ENCODE measurements around the gene GSK3B.

Gene GSK3B

DNA sequence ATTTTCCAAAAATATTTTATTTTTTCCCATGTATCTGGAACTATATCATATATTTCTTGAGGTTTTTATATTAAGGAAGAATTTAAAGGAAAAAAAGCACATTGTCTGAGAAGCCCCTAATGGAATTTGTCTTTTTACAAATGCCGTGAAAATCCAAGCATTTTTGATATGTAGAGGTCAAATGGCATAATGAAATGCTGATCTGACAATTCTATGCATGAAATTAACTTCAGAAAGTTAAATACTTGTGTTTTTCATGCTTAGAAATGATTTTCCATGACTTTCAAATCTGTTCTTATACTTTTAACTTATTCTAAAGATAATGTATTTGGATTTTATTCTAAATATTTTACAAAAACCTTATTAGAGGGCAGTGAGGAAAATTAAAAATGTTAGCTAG is 193.1 kb downstream of the GSK3B start:
- no peaks in the 10 kb centered on the region for H3F3A ChIP-seq (ENCODE audit: insufficient read depth, low read length)

DNA sequence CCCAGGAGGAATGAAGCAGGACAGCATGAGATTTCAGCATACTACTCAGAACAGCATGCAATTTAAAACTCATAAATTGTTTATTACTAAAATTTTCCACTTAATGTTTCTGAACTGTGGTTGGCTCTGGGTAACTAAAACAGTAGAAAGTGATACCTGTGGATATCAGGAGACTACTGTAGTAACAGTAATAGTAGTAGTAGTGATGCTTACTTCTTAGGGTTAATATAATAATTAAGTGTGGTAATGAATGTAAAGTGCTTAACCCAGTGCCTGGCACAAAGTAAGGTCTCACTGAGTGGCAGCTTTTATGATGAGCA is 195.1 kb downstream of the GSK3B start:
- H4K20me1 ChIP-seq (ENCODE audit: insufficient read depth, low read length): no peaks in the 10 kb centered on the region
- H3K9me2 ChIP-seq (replicated peaks; ENCODE audit: insufficient read depth, low read length): no peaks in the 10 kb centered on the region
- H3K9me3 ChIP-seq (replicated peaks; ENCODE audit: insufficient read depth, low read length): no peaks in the 10 kb centered on the region
- no peaks in the 10 kb centered on the region for H3K27me3 ChIP-seq (replicated peaks; ENCODE audit: insufficient read depth, low read length)
- H3F3A ChIP-seq (ENCODE audit: insufficient read depth, low read length): no peaks in the 10 kb centered on the region
- H3K4me3 ChIP-seq (ENCODE audit: low read length): no peak overlapping the region
- H3K27ac ChIP-seq (ENCODE audit: low read length): no peak overlapping the region
- H3K79me2 ChIP-seq (ENCODE audit: low read length): no peaks in the 10 kb centered on the region
- no peak overlapping the region for H3K4me2 ChIP-seq (ENCODE audit: low read depth, low read length)
- no peak overlapping the region for H3K9ac ChIP-seq (ENCODE audit: low read length)
- H2AFZ ChIP-seq (ENCODE audit: low read length): no peak overlapping the region
- TF ChIP-seq, protein P1, sequence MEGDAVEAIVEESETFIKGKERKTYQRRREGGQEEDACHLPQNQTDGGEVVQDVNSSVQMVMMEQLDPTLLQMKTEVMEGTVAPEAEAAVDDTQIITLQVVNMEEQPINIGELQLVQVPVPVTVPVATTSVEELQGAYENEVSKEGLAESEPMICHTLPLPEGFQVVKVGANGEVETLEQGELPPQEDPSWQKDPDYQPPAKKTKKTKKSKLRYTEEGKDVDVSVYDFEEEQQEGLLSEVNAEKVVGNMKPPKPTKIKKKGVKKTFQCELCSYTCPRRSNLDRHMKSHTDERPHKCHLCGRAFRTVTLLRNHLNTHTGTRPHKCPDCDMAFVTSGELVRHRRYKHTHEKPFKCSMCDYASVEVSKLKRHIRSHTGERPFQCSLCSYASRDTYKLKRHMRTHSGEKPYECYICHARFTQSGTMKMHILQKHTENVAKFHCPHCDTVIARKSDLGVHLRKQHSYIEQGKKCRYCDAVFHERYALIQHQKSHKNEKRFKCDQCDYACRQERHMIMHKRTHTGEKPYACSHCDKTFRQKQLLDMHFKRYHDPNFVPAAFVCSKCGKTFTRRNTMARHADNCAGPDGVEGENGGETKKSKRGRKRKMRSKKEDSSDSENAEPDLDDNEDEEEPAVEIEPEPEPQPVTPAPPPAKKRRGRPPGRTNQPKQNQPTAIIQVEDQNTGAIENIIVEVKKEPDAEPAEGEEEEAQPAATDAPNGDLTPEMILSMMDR (IDR thresholded peaks at IDR 0.05; ENCODE audit: low read length): no peak
- TF ChIP-seq EZH2 (optimal IDR thresholded peaks at IDR 0.05; ENCODE audit: low read depth, low read length) (no peak), EZH2phosphoT487 (IDR thresholded peaks at IDR 0.05; ENCODE audit: low read length) (no peak)
- H3K4me1 ChIP-seq (ENCODE audit: low read length): no peaks in the 10 kb centered on the region
- no peak for DNase-seq
- no peaks in the 10 kb centered on the region; the same call in 1 of the 2 replicates for H3K36me3 ChIP-seq (replicated peaks; ENCODE audit: insufficient read depth, low read length)

More for the DNA sequence above, 193.1 kb downstream of the GSK3B start:
- no peak for DNase-seq
- Histone ChIP-seq H3K79me2 (ENCODE audit: low read length) (no peaks in the 10 kb centered on the region), H4K20me1 (ENCODE audit: insufficient read depth, low read length) (no peaks in the 10 kb centered on the region), H3K36me3 (replicated peaks; ENCODE audit: insufficient read depth, low read length) (peaks cover 4% of the 10 kb centered on the region; the same call in 1 of the 2 replicates), H3K9me2 (replicated peaks; ENCODE audit: insufficient read depth, low read length) (no peaks in the 10 kb centered on the region), H3K4me2 (ENCODE audit: low read depth, low read length) (no peak overlapping the region), H3K9ac (ENCODE audit: low read length) (no peak overlapping the region), H2AFZ (ENCODE audit: low read length) (no peak overlapping the region), H3K4me3 (ENCODE audit: low read length) (no peak overlapping the region), H3K27me3 (replicated peaks; ENCODE audit: insufficient read depth, low read length) (no peaks in the 10 kb centered on the region), H3K9me3 (replicated peaks; ENCODE audit: insufficient read depth, low read length) (no peaks in the 10 kb centered on the region), H3K4me1 (ENCODE audit: low read length) (no peaks in the 10 kb centered on the region), H3K27ac (ENCODE audit: low read length) (no peak overlapping the region)
- TF ChIP-seq EZH2phosphoT487 (IDR thresholded peaks at IDR 0.05; ENCODE audit: low read length) (no peak), EZH2 (optimal IDR thresholded peaks at IDR 0.05; ENCODE audit: low read depth, low read length) (no peak)
- TF ChIP-seq, protein P1 (IDR thresholded peaks at IDR 0.05; ENCODE audit: low read length): no peak

DNA sequence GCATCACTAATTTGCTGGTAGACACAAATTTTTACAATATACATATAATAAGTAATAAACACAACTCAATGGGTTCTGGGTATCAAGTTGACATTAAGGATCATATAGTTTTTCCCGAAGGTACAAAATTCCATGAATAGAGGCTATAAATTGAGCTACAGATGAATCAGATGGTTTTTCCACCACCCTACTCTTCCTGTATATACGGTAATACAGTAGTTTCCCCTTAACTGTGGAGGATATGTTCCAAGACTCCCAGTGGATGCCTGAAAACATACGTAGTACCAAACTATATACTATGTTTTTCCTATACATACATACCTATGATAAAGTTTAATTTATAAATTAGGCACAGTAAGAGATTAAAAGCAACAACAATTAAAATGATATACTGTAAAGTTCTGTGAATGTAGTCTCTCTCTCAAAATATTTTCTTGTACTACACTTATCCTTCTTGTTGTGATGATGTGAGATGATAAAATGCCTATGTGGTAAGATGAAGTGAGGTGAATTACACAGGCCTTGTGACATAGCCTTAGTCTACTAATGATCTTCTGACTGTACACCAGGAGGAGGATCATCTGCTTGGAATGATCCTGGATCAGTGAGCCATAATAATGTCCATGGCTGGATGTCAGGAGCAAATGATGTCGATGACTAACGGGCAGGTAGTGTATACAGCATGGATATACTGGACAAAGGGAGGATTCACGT is 195.6 kb downstream of the GSK3B start:
- H3K4me2 ChIP-seq (ENCODE audit: low read depth, low read length): no peak overlapping the region
- no peaks in the 10 kb centered on the region for H3K9me2 ChIP-seq (replicated peaks; ENCODE audit: insufficient read depth, low read length)
- no peak overlapping the region for H3K4me3 ChIP-seq (ENCODE audit: low read length)
- no peaks in the 10 kb centered on the region for H4K20me1 ChIP-seq (ENCODE audit: insufficient read depth, low read length)
- H2AFZ ChIP-seq (ENCODE audit: low read length): no peak overlapping the region
- H3F3A ChIP-seq (ENCODE audit: insufficient read depth, low read length): no peaks in the 10 kb centered on the region
- H3K36me3 ChIP-seq (replicated peaks; ENCODE audit: insufficient read depth, low read length): no peaks in the 10 kb centered on the region; the same call in 1 of the 2 replicates
- no peaks in the 10 kb centered on the region for H3K9me3 ChIP-seq (replicated peaks; ENCODE audit: insufficient read depth, low read length)
- DNase-seq: no peak
- H3K9ac ChIP-seq (ENCODE audit: low read length): no peak overlapping the region
- H3K27ac ChIP-seq (ENCODE audit: low read length): no peak overlapping the region
- H3K27me3 ChIP-seq (replicated peaks; ENCODE audit: insufficient read depth, low read length): no peaks in the 10 kb centered on the region
- TF ChIP-seq, protein P1 (IDR thresholded peaks at IDR 0.05; ENCODE audit: low read length): no peak
- TF ChIP-seq EZH2phosphoT487 (IDR thresholded peaks at IDR 0.05; ENCODE audit: low read length) (no peak), EZH2 (optimal IDR thresholded peaks at IDR 0.05; ENCODE audit: low read depth, low read length) (no peak)
- H3K79me2 ChIP-seq (ENCODE audit: low read length): no peaks in the 10 kb centered on the region
- H3K4me1 ChIP-seq (ENCODE audit: low read length): no peaks in the 10 kb centered on the region
